HL-60 (cell line): ENCODE results near the gene TTC8.

ENCODE experiments used
- DNase-seq, 2 experiments: peaks; one replicate each; pipeline ENCODE4 v3.0.0-alpha.2; 2010 to 2020; ENCODE audit warnings: low read depth in 1 of 2, low spot score in 1 of 2
- H3K27ac ChIP-seq: fragments of 250-450 bp; sonication (Bioruptor Pico); replicated peaks from 2 replicates; pipeline ENCODE4 v1.5.1; 2020; ENCODE audit warnings: mild to moderate bottlenecking, moderate library complexity
- H3K27me3 ChIP-seq: fragments of 250-450 bp; sonication (Bioruptor Pico); 2 replicates; pipeline ENCODE4 v1.5.1; 2021; ENCODE audit warnings: mild to moderate bottlenecking, moderate library complexity; ENCODE audit not compliant: insufficient read depth, poor library complexity, severe bottlenecking
- H3K4me3 ChIP-seq: replicated peaks from 2 replicates; pipeline ENCODE4 v1.5.1; 2011; ENCODE audit warnings: mild to moderate bottlenecking, control low read depth, low read length; ENCODE audit not compliant: insufficient read depth
- GABPA ChIP-seq: IDR thresholded peaks from 2 replicates; pipeline ENCODE4 v1.6.1; 2012; ENCODE audit warnings: low read depth
- POLR2AphosphoS5 ChIP-seq: IDR thresholded peaks from 2 replicates; pipeline ENCODE4 v1.6.1; 2012; ENCODE audit warnings: low read depth
- SPI1 ChIP-seq: IDR thresholded peaks from 2 replicates; pipeline ENCODE4 v1.6.1; 2012; ENCODE audit warnings: low read depth, mild to moderate bottlenecking, borderline replicate concordance
- TF ChIP-seq, protein P1 (sequence below): IDR thresholded peaks from 2 replicates; pipeline ENCODE4 v1.6.1; 2012; ENCODE audit warnings: low read depth; ENCODE audit not compliant: insufficient replicate concordance
- TF ChIP-seq, protein P2 (sequence below): IDR thresholded peaks from one replicate; pipeline ENCODE4 v1.5.1; 2011; ENCODE audit warnings: low read length, control low read depth, inconsistent platforms; ENCODE audit not compliant: insufficient read depth

TTC8 gene

DNA sequence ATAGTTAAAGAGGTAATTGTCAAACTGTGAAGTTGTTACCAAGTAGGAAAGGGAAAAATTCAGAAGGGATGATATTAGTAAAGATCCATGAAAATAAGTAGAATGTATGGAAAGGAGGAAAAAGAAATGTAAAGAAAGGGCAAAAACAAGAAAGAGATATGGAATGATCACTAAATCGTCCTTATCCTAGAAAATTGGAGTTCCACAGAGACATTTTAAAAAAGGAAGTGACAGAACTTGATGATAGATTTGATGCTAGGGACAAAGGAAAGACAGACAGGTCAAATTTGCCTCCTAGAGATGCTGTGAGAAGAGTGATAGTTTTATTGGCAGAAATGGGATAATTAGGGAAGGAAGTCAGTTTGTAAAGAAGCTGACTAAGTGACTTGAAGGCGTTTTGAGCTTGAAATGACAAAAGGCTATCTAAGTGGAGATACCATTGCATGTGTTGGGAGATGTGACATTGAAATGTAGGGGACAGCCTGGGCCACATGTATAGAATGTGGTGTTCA, 20.6 kb downstream of the TTC8 start:
- H3K4me3 ChIP-seq, result no peak overlapping the region
- H3K27me3 ChIP-seq, result no peaks in the 10 kb centered on the region
- DNase-seq, result no peak
- H3K27ac ChIP-seq, result no peak overlapping the region
- TF ChIP-seq GABPA (no peak), POLR2AphosphoS5 (no peak), SPI1 (no peak)
- TF ChIP-seq, protein P1, sequence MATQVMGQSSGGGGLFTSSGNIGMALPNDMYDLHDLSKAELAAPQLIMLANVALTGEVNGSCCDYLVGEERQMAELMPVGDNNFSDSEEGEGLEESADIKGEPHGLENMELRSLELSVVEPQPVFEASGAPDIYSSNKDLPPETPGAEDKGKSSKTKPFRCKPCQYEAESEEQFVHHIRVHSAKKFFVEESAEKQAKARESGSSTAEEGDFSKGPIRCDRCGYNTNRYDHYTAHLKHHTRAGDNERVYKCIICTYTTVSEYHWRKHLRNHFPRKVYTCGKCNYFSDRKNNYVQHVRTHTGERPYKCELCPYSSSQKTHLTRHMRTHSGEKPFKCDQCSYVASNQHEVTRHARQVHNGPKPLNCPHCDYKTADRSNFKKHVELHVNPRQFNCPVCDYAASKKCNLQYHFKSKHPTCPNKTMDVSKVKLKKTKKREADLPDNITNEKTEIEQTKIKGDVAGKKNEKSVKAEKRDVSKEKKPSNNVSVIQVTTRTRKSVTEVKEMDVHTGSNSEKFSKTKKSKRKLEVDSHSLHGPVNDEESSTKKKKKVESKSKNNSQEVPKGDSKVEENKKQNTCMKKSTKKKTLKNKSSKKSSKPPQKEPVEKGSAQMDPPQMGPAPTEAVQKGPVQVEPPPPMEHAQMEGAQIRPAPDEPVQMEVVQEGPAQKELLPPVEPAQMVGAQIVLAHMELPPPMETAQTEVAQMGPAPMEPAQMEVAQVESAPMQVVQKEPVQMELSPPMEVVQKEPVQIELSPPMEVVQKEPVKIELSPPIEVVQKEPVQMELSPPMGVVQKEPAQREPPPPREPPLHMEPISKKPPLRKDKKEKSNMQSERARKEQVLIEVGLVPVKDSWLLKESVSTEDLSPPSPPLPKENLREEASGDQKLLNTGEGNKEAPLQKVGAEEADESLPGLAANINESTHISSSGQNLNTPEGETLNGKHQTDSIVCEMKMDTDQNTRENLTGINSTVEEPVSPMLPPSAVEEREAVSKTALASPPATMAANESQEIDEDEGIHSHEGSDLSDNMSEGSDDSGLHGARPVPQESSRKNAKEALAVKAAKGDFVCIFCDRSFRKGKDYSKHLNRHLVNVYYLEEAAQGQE, result no peak
- TF ChIP-seq, protein P2, sequence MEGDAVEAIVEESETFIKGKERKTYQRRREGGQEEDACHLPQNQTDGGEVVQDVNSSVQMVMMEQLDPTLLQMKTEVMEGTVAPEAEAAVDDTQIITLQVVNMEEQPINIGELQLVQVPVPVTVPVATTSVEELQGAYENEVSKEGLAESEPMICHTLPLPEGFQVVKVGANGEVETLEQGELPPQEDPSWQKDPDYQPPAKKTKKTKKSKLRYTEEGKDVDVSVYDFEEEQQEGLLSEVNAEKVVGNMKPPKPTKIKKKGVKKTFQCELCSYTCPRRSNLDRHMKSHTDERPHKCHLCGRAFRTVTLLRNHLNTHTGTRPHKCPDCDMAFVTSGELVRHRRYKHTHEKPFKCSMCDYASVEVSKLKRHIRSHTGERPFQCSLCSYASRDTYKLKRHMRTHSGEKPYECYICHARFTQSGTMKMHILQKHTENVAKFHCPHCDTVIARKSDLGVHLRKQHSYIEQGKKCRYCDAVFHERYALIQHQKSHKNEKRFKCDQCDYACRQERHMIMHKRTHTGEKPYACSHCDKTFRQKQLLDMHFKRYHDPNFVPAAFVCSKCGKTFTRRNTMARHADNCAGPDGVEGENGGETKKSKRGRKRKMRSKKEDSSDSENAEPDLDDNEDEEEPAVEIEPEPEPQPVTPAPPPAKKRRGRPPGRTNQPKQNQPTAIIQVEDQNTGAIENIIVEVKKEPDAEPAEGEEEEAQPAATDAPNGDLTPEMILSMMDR, result no peak

DNA sequence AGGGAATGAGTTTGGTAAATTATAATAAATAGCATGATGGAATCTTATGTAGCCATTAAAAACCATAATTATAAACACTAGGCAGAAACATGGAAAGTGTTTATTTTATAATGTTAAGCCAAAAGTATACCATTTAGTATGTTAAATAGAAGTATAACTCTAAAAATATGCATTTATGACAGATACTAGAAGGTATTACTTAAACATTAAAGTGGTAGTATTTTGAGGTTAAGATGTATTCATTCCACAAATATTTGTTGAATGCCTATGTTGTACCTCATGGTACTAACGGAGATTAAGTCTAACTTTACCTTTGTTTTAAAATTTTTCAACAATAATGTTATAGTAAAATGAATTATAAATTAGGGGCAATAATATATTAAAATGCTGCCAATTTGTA, 24.1 kb downstream of the TTC8 start:
- TF ChIP-seq GABPA (no peak), SPI1 (no peak), POLR2AphosphoS5 (no peak)
- TF ChIP-seq, protein P2, result no peak
- TF ChIP-seq, protein P1, result no peak
- DNase-seq, result no peak

DNA sequence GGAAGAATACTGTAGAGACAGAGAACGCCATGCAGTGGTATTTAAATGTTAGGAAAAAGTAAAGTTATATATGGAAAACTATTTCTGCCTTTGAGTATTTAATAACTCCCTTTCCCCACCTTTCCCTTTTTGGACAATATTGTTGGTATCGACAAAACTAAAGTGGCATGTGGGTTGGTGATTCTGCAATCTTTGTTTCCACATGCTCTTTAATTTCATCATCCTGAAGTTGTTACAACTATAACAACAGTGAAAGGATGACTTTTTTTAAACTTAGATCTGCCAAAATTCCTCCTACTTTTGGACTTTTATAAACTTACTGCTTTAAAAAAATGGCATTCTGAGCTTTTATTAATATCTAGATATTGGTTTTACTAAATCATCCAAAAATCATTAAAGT, 25.3 kb downstream of the TTC8 start:
- H3K27ac ChIP-seq, result no peak overlapping the region

More for the DNA sequence above, 24.1 kb downstream of the TTC8 start:
- no peak overlapping the region for H3K27ac ChIP-seq
- no peak overlapping the region for H3K4me3 ChIP-seq
- H3K27me3 ChIP-seq, result no peaks in the 10 kb centered on the region

More for the DNA sequence above, 25.3 kb downstream of the TTC8 start:
- Histone ChIP-seq H3K27me3 (no peaks in the 10 kb centered on the region), H3K4me3 (no peak overlapping the region)
- TF ChIP-seq GABPA, result no peak
- no peak for TF ChIP-seq SPI1
- no peak for TF ChIP-seq POLR2AphosphoS5
- TF ChIP-seq, protein P2, result no peak
- TF ChIP-seq, protein P1, result no peak
- DNase-seq, result peak; percentile 5 to 31
